HL-60 (cell line): ENCODE results near the gene CSNK1A1.

Experiments
- CTCF ChIP-seq: IDR thresholded peaks from one replicate; pipeline ENCODE4 v1.5.1; 2011; ENCODE audit warnings: low read length, control low read depth, inconsistent platforms; ENCODE audit not compliant: insufficient read depth
- TF ChIP-seq, protein P1 (sequence below): IDR thresholded peaks from 2 replicates; pipeline ENCODE4 v1.6.1; 2012; ENCODE audit warnings: low read depth; ENCODE audit not compliant: insufficient replicate concordance

- TF ChIP-seq CTCF: no peak
- TF ChIP-seq, protein P1, sequence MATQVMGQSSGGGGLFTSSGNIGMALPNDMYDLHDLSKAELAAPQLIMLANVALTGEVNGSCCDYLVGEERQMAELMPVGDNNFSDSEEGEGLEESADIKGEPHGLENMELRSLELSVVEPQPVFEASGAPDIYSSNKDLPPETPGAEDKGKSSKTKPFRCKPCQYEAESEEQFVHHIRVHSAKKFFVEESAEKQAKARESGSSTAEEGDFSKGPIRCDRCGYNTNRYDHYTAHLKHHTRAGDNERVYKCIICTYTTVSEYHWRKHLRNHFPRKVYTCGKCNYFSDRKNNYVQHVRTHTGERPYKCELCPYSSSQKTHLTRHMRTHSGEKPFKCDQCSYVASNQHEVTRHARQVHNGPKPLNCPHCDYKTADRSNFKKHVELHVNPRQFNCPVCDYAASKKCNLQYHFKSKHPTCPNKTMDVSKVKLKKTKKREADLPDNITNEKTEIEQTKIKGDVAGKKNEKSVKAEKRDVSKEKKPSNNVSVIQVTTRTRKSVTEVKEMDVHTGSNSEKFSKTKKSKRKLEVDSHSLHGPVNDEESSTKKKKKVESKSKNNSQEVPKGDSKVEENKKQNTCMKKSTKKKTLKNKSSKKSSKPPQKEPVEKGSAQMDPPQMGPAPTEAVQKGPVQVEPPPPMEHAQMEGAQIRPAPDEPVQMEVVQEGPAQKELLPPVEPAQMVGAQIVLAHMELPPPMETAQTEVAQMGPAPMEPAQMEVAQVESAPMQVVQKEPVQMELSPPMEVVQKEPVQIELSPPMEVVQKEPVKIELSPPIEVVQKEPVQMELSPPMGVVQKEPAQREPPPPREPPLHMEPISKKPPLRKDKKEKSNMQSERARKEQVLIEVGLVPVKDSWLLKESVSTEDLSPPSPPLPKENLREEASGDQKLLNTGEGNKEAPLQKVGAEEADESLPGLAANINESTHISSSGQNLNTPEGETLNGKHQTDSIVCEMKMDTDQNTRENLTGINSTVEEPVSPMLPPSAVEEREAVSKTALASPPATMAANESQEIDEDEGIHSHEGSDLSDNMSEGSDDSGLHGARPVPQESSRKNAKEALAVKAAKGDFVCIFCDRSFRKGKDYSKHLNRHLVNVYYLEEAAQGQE: no peak
These were observed 108.0 kb downstream of the CSNK1A1 start for GRCh38 chr5:149443210-149443609.
